Stimulated activated naive CD8-positive, alpha-beta T cell treated with anti-CD3 and anti-CD28 coated beads, Interleukin-15, Interleukin-2, amounts not matched to agents 100 ng/mL and 50 ng/mL, for 24 hours (primary cell): ENCODE measurements around the gene COX6A2.
A peak's percentile ranks its signal among the peaks of the same experiment; 100 is the strongest.

Experiments used
- H3K27ac Mint-ChIP-seq: one replicate; pipeline ENCODE4 v1.8.0; 2021; ENCODE audit warnings: mild to moderate bottlenecking, mixed read lengths
- H3K27me3 Mint-ChIP-seq: one replicate; pipeline ENCODE4 v1.8.0; 2021; ENCODE audit warnings: mixed read lengths
- H3K36me3 Mint-ChIP-seq: one replicate; pipeline ENCODE4 v1.8.0; 2021; ENCODE audit warnings: low read depth, mixed read lengths
- H3K4me1 Mint-ChIP-seq: one replicate; pipeline ENCODE4 v1.8.0; 2021; ENCODE audit warnings: low read depth, mixed read lengths
- H3K4me3 Mint-ChIP-seq: one replicate; pipeline ENCODE4 v1.8.0; 2021; ENCODE audit warnings: mild to moderate bottlenecking, mixed read lengths
- H3K9me3 Mint-ChIP-seq: one replicate; pipeline ENCODE4 v1.8.0; 2021; ENCODE audit warnings: mixed read lengths

The COX6A2 gene

GRCh38 chr16:31428279-31428597 is at the start of gene COX6A2:
COX6A2 (minus strand) TSS chr16:31428360; CDS start chr16:31428325, 35 bp downstream.
- H3K4me3 Mint-ChIP-seq = no peak within 1 kb of the TSS

GRCh38 chr16:31477220-31478216 is 49.4 kb upstream of the COX6A2 start:
- H3K27me3 Mint-ChIP-seq = peaks cover 10% of the 10 kb centered on the region
- peaks cover 25% of the 10 kb centered on the region for H3K4me1 Mint-ChIP-seq
- no peak overlapping the region for H3K27ac Mint-ChIP-seq
- H3K36me3 Mint-ChIP-seq = no peaks in the 10 kb centered on the region
- H3K4me3 Mint-ChIP-seq = peak overlapping the region; percentile 72
- no peaks in the 10 kb centered on the region for H3K9me3 Mint-ChIP-seq

More at GRCh38 chr16:31428279-31428597, at the start of gene COX6A2:
- Mint-ChIP-seq H3K9me3 (no peaks in the 10 kb centered on the region), H3K4me1 (peaks cover 12% of the 10 kb centered on the region), H3K27me3 (peaks cover 15% of the 10 kb centered on the region), H3K27ac (no peak within 1 kb of the TSS), H3K36me3 (no peaks in the 10 kb centered on the region)

GRCh38 chr16:31476303-31477219 is 48.4 kb upstream of the COX6A2 start:
- H3K27me3 Mint-ChIP-seq = peaks cover 14% of the 10 kb centered on the region
- H3K4me3 Mint-ChIP-seq = peak overlapping the region; percentile 76
- H3K27ac Mint-ChIP-seq = peak overlapping the region; percentile 45
- no peaks in the 10 kb centered on the region for H3K9me3 Mint-ChIP-seq
- H3K4me1 Mint-ChIP-seq = peaks cover 27% of the 10 kb centered on the region
- no peaks in the 10 kb centered on the region for H3K36me3 Mint-ChIP-seq

- Mint-ChIP-seq H3K36me3 (no peaks in the 10 kb centered on the region), H3K4me1 (peaks cover 27% of the 10 kb centered on the region), H3K4me3 (peak overlapping the region; percentile 76), H3K9me3 (no peaks in the 10 kb centered on the region), H3K27me3 (peaks cover 21% of the 10 kb centered on the region), H3K27ac (no peak overlapping the region)
Measured at GRCh38 chr16:31475946-31476302, 47.8 kb upstream of the COX6A2 start.

- no peaks in the 10 kb centered on the region for H3K9me3 Mint-ChIP-seq
- H3K36me3 Mint-ChIP-seq = no peaks in the 10 kb centered on the region
- peaks cover 24% of the 10 kb centered on the region for H3K27me3 Mint-ChIP-seq
- H3K4me1 Mint-ChIP-seq = peaks cover 27% of the 10 kb centered on the region
- H3K27ac Mint-ChIP-seq = no peak overlapping the region
- H3K4me3 Mint-ChIP-seq = no peak overlapping the region
Measured at GRCh38 chr16:31474773-31475738, 46.9 kb upstream of the COX6A2 start.

- H3K4me3 Mint-ChIP-seq = no peak overlapping the region
- H3K4me1 Mint-ChIP-seq = peaks cover 27% of the 10 kb centered on the region
- no peaks in the 10 kb centered on the region for H3K36me3 Mint-ChIP-seq
- no peaks in the 10 kb centered on the region for H3K9me3 Mint-ChIP-seq
- H3K27ac Mint-ChIP-seq = no peak overlapping the region
- peaks cover 24% of the 10 kb centered on the region for H3K27me3 Mint-ChIP-seq
Measured at GRCh38 chr16:31474173-31474714, 46.1 kb upstream of the COX6A2 start.

GRCh38 chr16:31473264-31473984 is 45.3 kb upstream of the COX6A2 start:
- Mint-ChIP-seq H3K9me3 (no peaks in the 10 kb centered on the region), H3K27ac (no peak overlapping the region), H3K4me1 (peaks cover 27% of the 10 kb centered on the region), H3K27me3 (peaks cover 24% of the 10 kb centered on the region), H3K36me3 (no peaks in the 10 kb centered on the region), H3K4me3 (no peak overlapping the region)

- Mint-ChIP-seq H3K27ac (no peak overlapping the region), H3K36me3 (peaks cover 3% of the 10 kb centered on the region), H3K4me1 (peaks cover 22% of the 10 kb centered on the region), H3K4me3 (peak overlapping the region; percentile 41), H3K27me3 (peaks cover 24% of the 10 kb centered on the region), H3K9me3 (no peaks in the 10 kb centered on the region)
Measured at GRCh38 chr16:31472709-31473203, 44.6 kb upstream of the COX6A2 start.

- peaks cover 24% of the 10 kb centered on the region for H3K4me1 Mint-ChIP-seq
- no peak within 1 kb of the TSS for H3K27ac Mint-ChIP-seq
- H3K9me3 Mint-ChIP-seq = no peaks in the 10 kb centered on the region
- peak within 1 kb of the TSS; percentile 41 for H3K4me3 Mint-ChIP-seq
- peaks cover 6% of the 10 kb centered on the region for H3K36me3 Mint-ChIP-seq
- H3K27me3 Mint-ChIP-seq = peaks cover 24% of the 10 kb centered on the region
Measured at GRCh38 chr16:31471875-31472708, 43.9 kb upstream of the COX6A2 start, which contains the start of gene TGFB1I1. TGFB1I1 (plus strand) TSS chr16:31472152; CDS start chr16:31472189, 37 bp downstream.

GRCh38 chr16:31471241-31471874 is 43.2 kb upstream of the COX6A2 start:
- H3K4me1 Mint-ChIP-seq = peaks cover 24% of the 10 kb centered on the region
- no peak overlapping the region for H3K27ac Mint-ChIP-seq
- H3K27me3 Mint-ChIP-seq = peaks cover 24% of the 10 kb centered on the region
- H3K36me3 Mint-ChIP-seq = peaks cover 11% of the 10 kb centered on the region
- no peak overlapping the region for H3K4me3 Mint-ChIP-seq
- no peaks in the 10 kb centered on the region for H3K9me3 Mint-ChIP-seq

- H3K27me3 Mint-ChIP-seq = peaks cover 24% of the 10 kb centered on the region
- peaks cover 15% of the 10 kb centered on the region for H3K36me3 Mint-ChIP-seq
- no peaks in the 10 kb centered on the region for H3K9me3 Mint-ChIP-seq
- no peak overlapping the region for H3K4me3 Mint-ChIP-seq
- H3K27ac Mint-ChIP-seq = peak overlapping the region; percentile 40
- H3K4me1 Mint-ChIP-seq = peaks cover 17% of the 10 kb centered on the region
Measured at GRCh38 chr16:31470615-31471014, 42.5 kb upstream of the COX6A2 start.

- Mint-ChIP-seq H3K27ac (no peak overlapping the region), H3K27me3 (peaks cover 19% of the 10 kb centered on the region), H3K36me3 (peaks cover 32% of the 10 kb centered on the region), H3K4me3 (no peak overlapping the region), H3K4me1 (peaks cover 14% of the 10 kb centered on the region), H3K9me3 (no peaks in the 10 kb centered on the region)
Measured at GRCh38 chr16:31467858-31468257, 39.7 kb upstream of the COX6A2 start.
